Loucy (cell line): ENCODE measurements around the gene LPCAT2.

Source experiments
- EZH2phosphoT487 ChIP-seq: fragments of 200-600 bp; IDR thresholded peaks from 2 replicates; pipeline ENCODE4 v1.6.1; 2018; ENCODE audit warnings: antibody characterized with exemption, mild to moderate bottlenecking, moderate library complexity, borderline replicate concordance
- TF ChIP-seq, protein P1 (sequence below): fragments of 200-600 bp; sonication (generic); conservative IDR thresholded peaks from 2 replicates; pipeline ENCODE4 v1.5.1; 2014; ENCODE audit warnings: mild to moderate bottlenecking, antibody characterized with exemption, low read length

DNA sequence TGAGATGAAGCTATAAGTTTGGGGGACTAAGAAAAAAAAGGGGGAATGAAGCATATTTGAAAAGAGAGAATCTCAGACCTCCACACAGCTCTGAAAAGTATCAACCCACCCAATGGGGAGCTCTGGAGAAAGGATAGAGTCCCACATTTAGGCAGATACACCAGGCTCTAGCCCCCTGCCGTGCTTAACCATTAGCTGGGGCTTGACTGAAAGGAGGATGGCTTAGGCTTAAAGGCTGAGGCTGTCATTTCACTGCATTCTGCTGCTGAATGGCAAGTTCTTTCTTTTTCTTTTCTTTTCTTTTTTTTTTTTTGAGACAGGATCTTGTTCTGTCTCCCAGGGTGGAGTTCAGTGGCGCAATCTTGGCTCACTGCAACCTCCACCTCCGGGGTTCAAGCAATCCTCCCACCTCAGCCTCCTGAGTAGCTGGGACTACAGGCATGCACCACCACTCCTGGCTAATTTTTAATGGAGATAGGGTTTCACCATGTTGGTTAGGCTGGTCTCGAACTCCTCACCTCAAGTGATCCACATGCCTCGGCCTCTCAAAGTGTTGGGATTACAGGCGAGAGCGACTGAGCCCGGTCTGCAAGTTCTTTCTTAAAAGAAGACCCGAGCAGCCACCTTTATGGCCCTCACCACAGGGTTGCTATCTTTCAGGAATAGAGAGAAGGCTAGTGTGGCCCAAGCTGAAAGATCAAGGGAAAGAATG is 38.9 kb upstream of the LPCAT2 start:
- TF ChIP-seq, protein P1, sequence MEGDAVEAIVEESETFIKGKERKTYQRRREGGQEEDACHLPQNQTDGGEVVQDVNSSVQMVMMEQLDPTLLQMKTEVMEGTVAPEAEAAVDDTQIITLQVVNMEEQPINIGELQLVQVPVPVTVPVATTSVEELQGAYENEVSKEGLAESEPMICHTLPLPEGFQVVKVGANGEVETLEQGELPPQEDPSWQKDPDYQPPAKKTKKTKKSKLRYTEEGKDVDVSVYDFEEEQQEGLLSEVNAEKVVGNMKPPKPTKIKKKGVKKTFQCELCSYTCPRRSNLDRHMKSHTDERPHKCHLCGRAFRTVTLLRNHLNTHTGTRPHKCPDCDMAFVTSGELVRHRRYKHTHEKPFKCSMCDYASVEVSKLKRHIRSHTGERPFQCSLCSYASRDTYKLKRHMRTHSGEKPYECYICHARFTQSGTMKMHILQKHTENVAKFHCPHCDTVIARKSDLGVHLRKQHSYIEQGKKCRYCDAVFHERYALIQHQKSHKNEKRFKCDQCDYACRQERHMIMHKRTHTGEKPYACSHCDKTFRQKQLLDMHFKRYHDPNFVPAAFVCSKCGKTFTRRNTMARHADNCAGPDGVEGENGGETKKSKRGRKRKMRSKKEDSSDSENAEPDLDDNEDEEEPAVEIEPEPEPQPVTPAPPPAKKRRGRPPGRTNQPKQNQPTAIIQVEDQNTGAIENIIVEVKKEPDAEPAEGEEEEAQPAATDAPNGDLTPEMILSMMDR, result no peak
- no peak for TF ChIP-seq EZH2phosphoT487
